B cell (primary cell): ENCODE results near the gene CAV1.

Experiments
- CTCF ChIP-seq: fragments of 200-600 bp; IDR thresholded peaks from one replicate; pipeline ENCODE4 v1.8.0; 2022; ENCODE audit warnings: antibody characterized with exemption, mild to moderate bottlenecking
- EZH2 ChIP-seq: IDR thresholded peaks from 2 replicates; pipeline ENCODE4 v1.6.1; 2012; ENCODE audit warnings: borderline replicate concordance, low read depth, mild to moderate bottlenecking, moderate library complexity, low read length; ENCODE audit not compliant: insufficient read depth, poor library complexity, severe bottlenecking

GRCh38 chr7:116610721-116611120 is 85.9 kb downstream of the CAV1 start:
- TF ChIP-seq CTCF (no peak), EZH2 (no peak)
